HuH-7 (cell line): ENCODE results near the gene SEMA3D.
"Not testable (repeated sequence)": the region's sequence is repeated elsewhere in the genome, so short reads cannot be mapped to it uniquely, and the experiment has no call there.

Source experiments
- DNase-seq: peaks from one replicate; pipeline ENCODE4 v3.0.0; 2011; ENCODE audit warnings: low spot score

The SEMA3D gene

DNA sequence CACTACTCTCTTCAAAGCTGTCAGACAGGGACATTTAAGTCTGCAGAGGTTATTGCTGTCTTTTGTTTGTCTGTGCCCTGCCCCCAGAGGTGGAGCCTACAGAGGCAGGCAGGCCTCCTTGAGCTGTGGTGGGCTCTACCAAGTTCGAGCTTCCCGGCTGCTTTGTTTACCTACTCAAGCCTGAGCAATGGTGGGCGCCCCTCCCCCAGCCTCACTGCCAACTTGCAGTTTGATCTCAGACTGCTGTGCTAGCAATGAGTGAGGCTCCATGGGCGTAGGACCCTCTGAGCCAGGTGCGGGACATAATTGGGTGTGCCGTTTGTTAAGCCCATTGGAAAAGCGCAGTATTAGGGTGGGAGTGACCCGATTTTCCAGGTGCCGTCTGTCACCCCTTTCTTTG lies 193.9 kb downstream of the SEMA3D start:
- not testable (repeated sequence) for DNase-seq

GRCh38 chr7:84985073-84985784 lies 201.6 kb downstream of the SEMA3D start:
- DNase-seq: no peak

DNA sequence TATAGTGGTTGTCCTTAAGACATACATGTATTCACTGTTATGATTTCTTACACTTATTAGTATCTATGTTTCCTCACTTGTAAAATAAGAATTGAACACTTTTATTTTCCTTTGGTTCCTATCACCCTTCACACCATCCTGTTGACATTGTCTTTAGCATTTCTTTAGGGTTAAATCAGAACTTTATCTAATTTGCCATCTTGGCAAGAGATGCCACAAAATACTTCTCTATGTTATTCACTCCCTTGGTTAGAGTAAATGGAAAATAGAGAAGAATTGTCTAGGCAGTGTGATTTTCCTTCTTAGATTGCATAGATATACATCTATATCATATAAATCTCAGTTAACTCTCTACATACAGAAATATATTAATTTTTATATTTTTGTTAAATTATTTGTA lies 204.7 kb downstream of the SEMA3D start:
- DNase-seq: no peak

DNA sequence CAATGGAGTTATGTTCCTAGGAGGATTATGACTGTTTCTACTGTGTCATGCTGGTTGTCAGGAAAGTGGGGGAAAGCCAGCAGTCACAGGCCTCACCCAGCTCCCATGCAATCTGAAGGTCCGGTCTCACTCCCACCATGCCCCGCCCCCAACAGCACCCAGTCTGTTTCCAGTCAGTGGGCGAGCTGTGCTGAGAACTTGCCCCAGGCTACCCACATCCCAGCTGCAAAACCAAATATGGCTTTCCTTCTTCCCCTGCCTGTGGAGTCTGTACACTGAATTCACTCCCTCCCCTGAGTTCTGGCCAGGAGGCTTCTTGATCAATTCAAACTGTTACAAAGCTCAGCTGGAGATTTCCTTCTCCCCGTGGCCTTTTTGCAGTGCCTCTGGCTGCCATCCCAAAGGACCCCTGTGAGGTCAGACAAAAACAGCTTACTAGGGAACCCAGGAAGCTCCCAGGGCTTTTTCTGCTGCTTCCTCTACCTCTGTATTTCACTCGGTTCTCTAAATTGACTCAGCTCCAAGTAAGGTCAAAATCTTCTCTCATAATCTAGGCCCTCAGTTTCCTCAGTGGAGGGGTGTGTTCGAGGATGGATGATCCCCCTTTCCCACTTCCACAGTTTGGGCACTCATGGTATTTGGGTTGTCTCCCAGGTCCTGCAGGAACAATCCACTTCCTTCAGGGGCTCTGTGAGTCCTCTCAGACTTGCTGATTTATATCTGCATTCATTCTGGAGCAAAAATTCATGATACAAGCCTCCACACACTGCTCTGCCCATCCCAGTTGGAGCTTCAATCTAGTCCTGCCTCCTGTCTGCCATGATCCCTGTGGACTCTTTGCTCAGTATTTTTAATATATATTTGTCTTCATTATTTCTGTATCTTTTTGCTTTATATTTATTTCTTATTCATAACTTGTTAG lies 205.5 kb downstream of the SEMA3D start:
- no peak for DNase-seq

DNA sequence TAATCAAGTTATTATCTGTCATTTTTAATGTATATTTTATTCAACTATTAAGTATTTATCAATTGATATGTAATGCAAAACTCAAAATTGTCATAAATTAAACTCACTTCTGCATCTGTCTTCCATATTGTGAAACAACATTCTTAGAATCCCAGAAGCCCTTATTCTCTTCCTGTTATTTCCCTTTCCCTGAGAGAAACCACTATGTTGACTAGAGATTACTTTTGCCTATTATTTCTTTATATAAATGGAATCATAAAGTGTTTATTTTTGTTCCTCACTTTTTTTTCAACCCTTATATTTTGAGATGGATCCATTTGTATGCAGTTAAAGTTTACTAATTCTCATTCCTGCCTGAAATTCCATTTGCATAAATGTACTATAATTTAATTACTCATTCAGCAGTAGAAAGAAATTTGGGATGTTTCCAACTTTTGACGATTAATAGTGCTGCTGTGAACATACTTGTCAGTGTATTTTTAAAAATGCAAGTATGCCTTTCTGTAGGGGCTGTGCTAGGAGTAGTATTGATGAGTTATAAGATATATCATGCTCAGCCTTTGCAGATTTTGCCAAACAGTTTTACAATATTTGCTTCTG lies 211.2 kb downstream of the SEMA3D start:
- no peak for DNase-seq

GRCh38 chr7:84971360-84971759 lies 215.5 kb downstream of the SEMA3D start:
- DNase-seq: no peak

GRCh38 chr7:84970670-84971069 lies 216.2 kb downstream of the SEMA3D start:
- no peak for DNase-seq

DNA sequence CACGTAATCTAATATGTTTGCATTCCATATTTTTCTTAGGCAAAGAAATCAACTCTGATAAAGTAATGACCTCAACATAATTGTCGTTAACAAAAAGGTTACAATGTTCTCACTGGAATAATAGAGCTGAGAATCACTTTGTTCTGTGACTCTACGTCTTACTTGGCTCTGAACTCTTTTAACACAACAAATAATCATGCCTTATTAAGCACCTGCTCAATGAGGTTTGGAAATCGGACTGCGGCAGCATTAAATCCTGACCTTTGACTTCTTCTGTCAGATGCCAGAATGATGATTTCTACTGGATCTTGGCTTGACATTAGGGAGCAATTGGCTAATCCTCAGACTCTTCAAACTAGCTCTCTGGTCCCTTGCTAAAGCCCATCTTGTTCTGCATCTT lies 233.6 kb downstream of the SEMA3D start:
- DNase-seq: no peak

DNA sequence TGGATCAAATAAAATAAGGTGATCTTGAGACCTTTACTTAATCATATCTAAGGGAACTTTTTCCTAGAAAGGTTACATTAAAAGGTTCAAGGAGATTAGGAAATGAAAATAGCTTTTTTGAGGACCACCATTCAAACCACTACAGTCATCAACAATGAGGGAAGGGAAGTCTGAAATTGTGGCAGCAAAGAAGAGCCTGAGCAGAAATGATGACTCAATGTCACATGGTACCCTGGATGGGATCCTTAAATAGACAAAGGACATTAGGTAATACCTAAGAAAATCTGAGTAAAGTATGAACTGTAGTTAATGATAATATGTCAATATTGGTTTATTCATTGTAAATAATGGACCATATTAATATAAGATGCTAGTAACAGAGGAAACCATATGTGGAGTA lies 236.0 kb downstream of the SEMA3D start:
- DNase-seq: no peak

- DNase-seq: no peak
Measured at GRCh38 chr7:84949501-84949900, 237.4 kb downstream of the SEMA3D start.

GRCh38 chr7:84949067-84949466 lies 237.8 kb downstream of the SEMA3D start:
- DNase-seq: no peak

DNA sequence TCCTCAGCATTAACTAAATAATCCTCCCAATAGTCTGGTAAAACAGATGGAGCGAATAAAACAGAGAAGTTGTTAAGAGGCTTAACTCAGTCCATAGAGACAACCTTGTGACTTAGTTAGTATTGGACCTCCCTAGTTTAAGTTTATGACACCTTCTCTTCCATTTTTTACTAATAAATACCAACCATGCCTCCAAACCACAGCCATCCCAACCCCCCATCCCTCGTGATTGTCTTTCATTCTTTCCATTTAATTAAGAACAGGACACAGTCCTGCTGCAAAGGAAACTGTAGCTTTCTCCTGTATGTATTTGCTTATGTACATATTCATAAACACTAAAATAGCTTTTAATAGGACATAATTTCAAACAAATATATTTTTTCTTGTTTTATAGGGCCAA lies 238.2 kb downstream of the SEMA3D start:
- no peak for DNase-seq

- no peak for DNase-seq
Measured at GRCh38 chr7:84946549-84946948, 240.3 kb downstream of the SEMA3D start.
